GM12892 (cell line): ENCODE data around the gene ARHGEF26.

Experiments
- POLR2A ChIP-seq: IDR thresholded peaks from 2 replicates; pipeline ENCODE4 v1.6.1; 2011; ENCODE audit warnings: low read depth, low read length, control low read depth
- POLR2AphosphoS5 ChIP-seq: IDR thresholded peaks from 2 replicates; pipeline ENCODE4 v1.6.1; 2011; ENCODE audit warnings: low read depth, low read length, control low read depth
- TAF1 ChIP-seq: IDR thresholded peaks from 2 replicates; pipeline ENCODE4 v1.6.1; 2011; ENCODE audit warnings: low read depth, mild to moderate bottlenecking, control low read depth, low read length, borderline replicate concordance

- TF ChIP-seq POLR2A (no peak), POLR2AphosphoS5 (no peak), TAF1 (no peak)
Measured at GRCh38 chr3:154139996-154140436, 18.8 kb downstream of the ARHGEF26 start.
